Measurements from ENCODE around the gene SLC4A2.
A peak's percentile ranks its signal among the peaks of the same experiment; 100 is the strongest.

Gene SLC4A2

GRCh38 chr7:151087245-151088018 lies 28.0 kb downstream of the SLC4A2 start (continued):
- TF ChIP-seq ZBTB10 (tag by site-specific recombination; IDR thresholded peaks at IDR 0.05) (peak; percentile 78; the same call in 1 of the 2 replicates), PBX3 (CRISPR knock-in tag; IDR thresholded peaks at IDR 0.05) (peak; percentile 55; the same call in 1 of the 2 replicates), ZNF558 (tag by site-specific recombination; IDR thresholded peaks at IDR 0.05) (no peak), ZNF777 (tag by site-specific recombination; IDR thresholded peaks at IDR 0.05; ENCODE audit: borderline replicate concordance) (no peak), ZXDB (tag by site-specific recombination; IDR thresholded peaks at IDR 0.05) (no peak; the same call in 1 of the 2 replicates), ZNF561 (tag by site-specific recombination; IDR thresholded peaks at IDR 0.05; ENCODE audit: borderline replicate concordance) (0 out of 2 replicates have a peak, but pooled peaks have one; percentile 30), RBAK (tag by site-specific recombination; IDR thresholded peaks at IDR 0.05) (no peak), ZBTB48 (tag by site-specific recombination; IDR thresholded peaks at IDR 0.05) (peak; percentile 83), PRDM1 (tag by site-specific recombination; IDR thresholded peaks at IDR 0.05) (no peak), ZNF692 (tag by site-specific recombination; IDR thresholded peaks at IDR 0.05) (0 out of 2 replicates have a peak, but pooled peaks have one; percentile 23), INSM2 (tag by site-specific recombination; IDR thresholded peaks at IDR 0.05) (no peak), KLF16 (tag by site-specific recombination; IDR thresholded peaks at IDR 0.05) (peak; percentile 42), ZNF660 (tag by site-specific recombination; IDR thresholded peaks at IDR 0.05) (peak; percentile 36; the same call in 1 of the 2 replicates), ZNF707 (tag by site-specific recombination; IDR thresholded peaks at IDR 0.05) (no peak), ZNF133 (tag by site-specific recombination; IDR thresholded peaks at IDR 0.05) (no peak), ZBTB7A (tag by site-specific recombination; IDR thresholded peaks at IDR 0.05; ENCODE audit: low read depth) (peak; percentile 63), ZNF121 (tag by site-specific recombination; IDR thresholded peaks at IDR 0.05) (peak; percentile 10; the same call in 1 of the 2 replicates), KLF10 (tag by site-specific recombination; IDR thresholded peaks at IDR 0.05) (peak; percentile 66; the same call in 1 of the 2 replicates), BCL11B (tag by site-specific recombination; IDR thresholded peaks at IDR 0.05; ENCODE audit: low read depth) (no peak), ZNF580 (tag by site-specific recombination; IDR thresholded peaks at IDR 0.05) (no peak)
- TF ChIP-seq, protein P1, sequence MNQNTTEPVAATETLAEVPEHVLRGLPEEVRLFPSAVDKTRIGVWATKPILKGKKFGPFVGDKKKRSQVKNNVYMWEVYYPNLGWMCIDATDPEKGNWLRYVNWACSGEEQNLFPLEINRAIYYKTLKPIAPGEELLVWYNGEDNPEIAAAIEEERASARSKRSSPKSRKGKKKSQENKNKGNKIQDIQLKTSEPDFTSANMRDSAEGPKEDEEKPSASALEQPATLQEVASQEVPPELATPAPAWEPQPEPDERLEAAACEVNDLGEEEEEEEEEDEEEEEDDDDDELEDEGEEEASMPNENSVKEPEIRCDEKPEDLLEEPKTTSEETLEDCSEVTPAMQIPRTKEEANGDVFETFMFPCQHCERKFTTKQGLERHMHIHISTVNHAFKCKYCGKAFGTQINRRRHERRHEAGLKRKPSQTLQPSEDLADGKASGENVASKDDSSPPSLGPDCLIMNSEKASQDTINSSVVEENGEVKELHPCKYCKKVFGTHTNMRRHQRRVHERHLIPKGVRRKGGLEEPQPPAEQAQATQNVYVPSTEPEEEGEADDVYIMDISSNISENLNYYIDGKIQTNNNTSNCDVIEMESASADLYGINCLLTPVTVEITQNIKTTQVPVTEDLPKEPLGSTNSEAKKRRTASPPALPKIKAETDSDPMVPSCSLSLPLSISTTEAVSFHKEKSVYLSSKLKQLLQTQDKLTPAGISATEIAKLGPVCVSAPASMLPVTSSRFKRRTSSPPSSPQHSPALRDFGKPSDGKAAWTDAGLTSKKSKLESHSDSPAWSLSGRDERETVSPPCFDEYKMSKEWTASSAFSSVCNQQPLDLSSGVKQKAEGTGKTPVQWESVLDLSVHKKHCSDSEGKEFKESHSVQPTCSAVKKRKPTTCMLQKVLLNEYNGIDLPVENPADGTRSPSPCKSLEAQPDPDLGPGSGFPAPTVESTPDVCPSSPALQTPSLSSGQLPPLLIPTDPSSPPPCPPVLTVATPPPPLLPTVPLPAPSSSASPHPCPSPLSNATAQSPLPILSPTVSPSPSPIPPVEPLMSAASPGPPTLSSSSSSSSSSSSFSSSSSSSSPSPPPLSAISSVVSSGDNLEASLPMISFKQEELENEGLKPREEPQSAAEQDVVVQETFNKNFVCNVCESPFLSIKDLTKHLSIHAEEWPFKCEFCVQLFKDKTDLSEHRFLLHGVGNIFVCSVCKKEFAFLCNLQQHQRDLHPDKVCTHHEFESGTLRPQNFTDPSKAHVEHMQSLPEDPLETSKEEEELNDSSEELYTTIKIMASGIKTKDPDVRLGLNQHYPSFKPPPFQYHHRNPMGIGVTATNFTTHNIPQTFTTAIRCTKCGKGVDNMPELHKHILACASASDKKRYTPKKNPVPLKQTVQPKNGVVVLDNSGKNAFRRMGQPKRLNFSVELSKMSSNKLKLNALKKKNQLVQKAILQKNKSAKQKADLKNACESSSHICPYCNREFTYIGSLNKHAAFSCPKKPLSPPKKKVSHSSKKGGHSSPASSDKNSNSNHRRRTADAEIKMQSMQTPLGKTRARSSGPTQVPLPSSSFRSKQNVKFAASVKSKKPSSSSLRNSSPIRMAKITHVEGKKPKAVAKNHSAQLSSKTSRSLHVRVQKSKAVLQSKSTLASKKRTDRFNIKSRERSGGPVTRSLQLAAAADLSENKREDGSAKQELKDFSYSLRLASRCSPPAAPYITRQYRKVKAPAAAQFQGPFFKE (tag by site-specific recombination; IDR thresholded peaks at IDR 0.05; ENCODE audit: borderline replicate concordance), result no peak
- TF ChIP-seq, protein P2, sequence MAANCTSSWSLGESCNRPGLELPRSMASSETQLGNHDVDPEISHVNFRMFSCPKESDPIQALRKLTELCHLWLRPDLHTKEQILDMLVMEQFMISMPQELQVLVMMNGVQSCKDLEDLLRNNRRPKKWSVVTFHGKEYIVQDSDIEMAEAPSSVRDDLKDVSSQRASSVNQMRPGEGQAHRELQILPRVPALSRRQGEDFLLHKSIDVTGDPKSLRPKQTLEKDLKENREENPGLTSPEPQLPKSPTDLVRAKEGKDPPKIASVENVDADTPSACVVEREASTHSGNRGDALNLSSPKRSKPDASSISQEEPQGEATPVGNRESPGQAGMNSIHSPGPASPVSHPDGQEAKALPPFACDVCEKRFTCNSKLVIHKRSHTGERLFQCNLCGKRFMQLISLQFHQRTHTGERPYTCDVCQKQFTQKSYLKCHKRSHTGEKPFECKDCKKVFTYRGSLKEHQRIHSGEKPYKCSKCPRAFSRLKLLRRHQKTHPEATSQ (tag by site-specific recombination; IDR thresholded peaks at IDR 0.05), result no peak
